Endothelial cell (in vitro differentiated cells): Measurements from ENCODE around the gene TMEM179B. TPM values are rescaled to one million over a fixed set of nuclear protein-coding genes. Genes with fewer than 3 reads are reported as not detected.
"Not testable (repeated sequence)": the region's sequence is repeated elsewhere in the genome, so short reads cannot be mapped to it uniquely, and the experiment has no call there.

Source experiments
- DNase-seq: peaks from one replicate; pipeline ENCODE4 v3.0.0; 2021; ENCODE audit warnings: low spot score
- H3K27ac Mint-ChIP-seq: one replicate; pipeline ENCODE4 v1.8.0; 2021; ENCODE audit warnings: mixed read lengths, inconsistent platforms; ENCODE audit not compliant: unreplicated experiment
- H3K27me3 Mint-ChIP-seq: one replicate; pipeline ENCODE4 v1.8.0; 2021; ENCODE audit warnings: mild to moderate bottlenecking, moderate library complexity, mixed read lengths, inconsistent platforms; ENCODE audit not compliant: unreplicated experiment
- H3K36me3 Mint-ChIP-seq: one replicate; pipeline ENCODE4 v1.8.0; 2021; ENCODE audit warnings: mild to moderate bottlenecking, low read depth, mixed read lengths, inconsistent platforms; ENCODE audit not compliant: unreplicated experiment
- H3K4me1 Mint-ChIP-seq: one replicate; pipeline ENCODE4 v1.8.0; 2021; ENCODE audit warnings: mild to moderate bottlenecking, mixed read lengths, inconsistent platforms; ENCODE audit not compliant: unreplicated experiment
- H3K4me3 Mint-ChIP-seq: one replicate; pipeline ENCODE4 v1.8.0; 2021; ENCODE audit warnings: mild to moderate bottlenecking, mixed read lengths, inconsistent platforms; ENCODE audit not compliant: unreplicated experiment
- H3K9me3 Mint-ChIP-seq: one replicate; pipeline ENCODE4 v1.8.0; 2021; ENCODE audit warnings: mixed read lengths, inconsistent platforms; ENCODE audit not compliant: unreplicated experiment
- total RNA-seq: library from RNA; stranded (reverse); fragmentation: NEBNext Ultra II Directional; extraction: Animal tissue kit (Norgen Biotek cat#: 25700); gene quantifications from one replicate; pipeline ENCODE4 v1.2.1, GENCODE V29; 2021; ENCODE audit not compliant: unreplicated experiment
- TF ChIP-seq, protein P1 (sequence below): fragments of 200-600 bp; sonication (generic); IDR thresholded peaks from one replicate; pipeline ENCODE4 v1.5.0; 2021; ENCODE audit warnings: antibody characterized with exemption; ENCODE audit not compliant: unreplicated experiment

The TMEM179B gene
- total RNA-seq, 1 donor from 2014 or later, result 26.7 TPM

GRCh38 chr11:62810748-62811147, 23.5 kb downstream of the TMEM179B start:
- Mint-ChIP-seq H3K4me3 (no peak overlapping the region), H3K4me1 (peaks cover 18% of the 10 kb centered on the region), H3K27ac (no peak overlapping the region), H3K27me3 (peaks cover 4% of the 10 kb centered on the region), H3K9me3 (no peaks in the 10 kb centered on the region), H3K36me3 (peaks cover 8% of the 10 kb centered on the region)
- TF ChIP-seq, protein P1, sequence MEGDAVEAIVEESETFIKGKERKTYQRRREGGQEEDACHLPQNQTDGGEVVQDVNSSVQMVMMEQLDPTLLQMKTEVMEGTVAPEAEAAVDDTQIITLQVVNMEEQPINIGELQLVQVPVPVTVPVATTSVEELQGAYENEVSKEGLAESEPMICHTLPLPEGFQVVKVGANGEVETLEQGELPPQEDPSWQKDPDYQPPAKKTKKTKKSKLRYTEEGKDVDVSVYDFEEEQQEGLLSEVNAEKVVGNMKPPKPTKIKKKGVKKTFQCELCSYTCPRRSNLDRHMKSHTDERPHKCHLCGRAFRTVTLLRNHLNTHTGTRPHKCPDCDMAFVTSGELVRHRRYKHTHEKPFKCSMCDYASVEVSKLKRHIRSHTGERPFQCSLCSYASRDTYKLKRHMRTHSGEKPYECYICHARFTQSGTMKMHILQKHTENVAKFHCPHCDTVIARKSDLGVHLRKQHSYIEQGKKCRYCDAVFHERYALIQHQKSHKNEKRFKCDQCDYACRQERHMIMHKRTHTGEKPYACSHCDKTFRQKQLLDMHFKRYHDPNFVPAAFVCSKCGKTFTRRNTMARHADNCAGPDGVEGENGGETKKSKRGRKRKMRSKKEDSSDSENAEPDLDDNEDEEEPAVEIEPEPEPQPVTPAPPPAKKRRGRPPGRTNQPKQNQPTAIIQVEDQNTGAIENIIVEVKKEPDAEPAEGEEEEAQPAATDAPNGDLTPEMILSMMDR, result no peak
- no peak for DNase-seq

- H3K27ac Mint-ChIP-seq, result no peak overlapping the region
- H3K27me3 Mint-ChIP-seq, result peaks cover 4% of the 10 kb centered on the region
- no peak for DNase-seq
- H3K36me3 Mint-ChIP-seq, result peaks cover 8% of the 10 kb centered on the region
- TF ChIP-seq, protein P1, result no peak
- H3K4me3 Mint-ChIP-seq, result no peak overlapping the region
- H3K4me1 Mint-ChIP-seq, result peaks cover 10% of the 10 kb centered on the region
- H3K9me3 Mint-ChIP-seq, result no peaks in the 10 kb centered on the region
Observed at GRCh38 chr11:62811659-62812058, 24.5 kb downstream of the TMEM179B start.

DNA sequence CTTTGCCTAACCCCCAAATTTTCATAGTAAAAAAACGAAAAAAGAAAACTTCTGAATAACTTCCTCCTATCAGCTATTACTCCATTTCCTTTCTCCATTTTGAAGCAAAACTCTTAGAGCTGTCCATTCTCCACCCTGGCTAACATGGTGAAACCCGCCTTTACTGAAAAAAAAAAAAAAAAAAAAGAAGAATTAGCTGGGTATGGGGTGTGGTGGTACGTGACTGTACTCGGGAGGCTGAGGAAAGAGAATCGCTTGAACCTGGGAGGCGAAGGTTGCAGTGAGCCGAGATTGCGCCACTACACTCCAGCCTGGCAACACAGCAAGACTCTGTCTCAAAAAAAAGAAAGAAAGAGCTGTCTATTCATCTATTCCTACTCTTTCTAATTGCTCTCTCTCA, 29.4 kb downstream of the TMEM179B start:
- Mint-ChIP-seq H3K36me3 (peaks cover 18% of the 10 kb centered on the region), H3K27ac (no peak overlapping the region), H3K27me3 (no peaks in the 10 kb centered on the region), H3K9me3 (no peaks in the 10 kb centered on the region), H3K4me1 (no peaks in the 10 kb centered on the region), H3K4me3 (no peak overlapping the region)
- TF ChIP-seq, protein P1, result no peak
- no peak for DNase-seq

GRCh38 chr11:62817129-62817528, 29.9 kb downstream of the TMEM179B start:
- Mint-ChIP-seq H3K4me1 (no peaks in the 10 kb centered on the region), H3K27ac (no peak overlapping the region), H3K9me3 (no peaks in the 10 kb centered on the region), H3K27me3 (no peaks in the 10 kb centered on the region), H3K36me3 (peaks cover 18% of the 10 kb centered on the region), H3K4me3 (peak overlapping the region; percentile 75)
- TF ChIP-seq, protein P1, result no peak
- no peak for DNase-seq

GRCh38 chr11:62823677-62824076, 36.5 kb downstream of the TMEM179B start:
- no peak overlapping the region for H3K27ac Mint-ChIP-seq
- no peak for DNase-seq
- peak overlapping the region; percentile 51 for H3K4me3 Mint-ChIP-seq
- no peaks in the 10 kb centered on the region for H3K4me1 Mint-ChIP-seq
- TF ChIP-seq, protein P1, result no peak
- H3K36me3 Mint-ChIP-seq, result peaks cover 54% of the 10 kb centered on the region
- H3K27me3 Mint-ChIP-seq, result peaks cover 4% of the 10 kb centered on the region
- H3K9me3 Mint-ChIP-seq, result no peaks in the 10 kb centered on the region

DNA sequence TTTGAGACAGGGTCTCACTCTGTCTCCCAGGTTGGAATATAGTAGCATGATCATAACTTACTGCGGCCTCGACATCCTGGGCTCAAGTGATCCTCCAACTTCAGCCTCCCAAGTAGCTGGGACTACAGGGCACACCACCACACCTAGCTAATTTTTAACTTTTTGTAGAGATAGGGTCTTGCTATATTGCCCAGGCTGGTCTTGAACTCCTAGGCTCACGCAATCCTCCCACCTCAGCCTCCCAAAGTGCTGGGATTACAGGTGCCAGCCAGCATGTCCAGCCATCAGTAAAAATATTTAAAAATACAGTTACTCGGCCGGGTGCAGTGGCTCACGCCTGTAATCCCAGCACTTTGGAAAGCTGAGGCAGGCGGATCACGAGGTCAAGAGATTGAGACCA, 40.9 kb downstream of the TMEM179B start:
- not testable (repeated sequence) for H3K27ac Mint-ChIP-seq, DNase-seq, H3K4me3 Mint-ChIP-seq, H3K9me3 Mint-ChIP-seq
- Mint-ChIP-seq H3K36me3 (peaks cover 44% of the 10 kb centered on the region), H3K4me1 (peaks cover 18% of the 10 kb centered on the region), H3K27me3 (peaks cover 12% of the 10 kb centered on the region)
